ENCODE data around the gene BICD1. TPM values are rescaled to one million over a fixed set of nuclear protein-coding genes. Genes with fewer than 3 reads are reported as not detected.

Gene BICD1
- total and polyA plus RNA-seq, 4 donors, result 6.1 to 22.9 (median 12.8) TPM

DNA sequence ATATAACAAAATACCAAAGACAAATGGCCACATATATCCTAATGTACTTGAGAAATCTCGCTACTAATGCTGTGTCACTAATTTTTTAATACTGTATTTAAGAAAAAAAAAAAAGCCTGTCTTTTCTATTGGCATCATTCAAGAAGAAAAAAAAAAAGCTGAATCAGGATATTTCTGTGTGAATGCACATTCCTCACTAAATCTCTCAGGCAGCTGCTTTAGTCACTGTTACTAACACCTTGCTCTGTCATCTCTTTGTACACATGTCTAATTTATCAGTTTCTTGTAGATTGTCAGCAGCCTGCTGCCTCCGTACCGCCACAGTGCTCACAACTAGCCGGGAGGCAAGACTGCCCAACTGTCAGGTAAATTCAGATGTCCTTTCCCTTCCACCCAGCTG is 260.7 kb downstream of the BICD1 start:
- Histone ChIP-seq H3K9me3 (ENCODE audit: control insufficient read depth in 4 of 4, insufficient read depth in 3 of 4, low read length in 3 of 4) (no peaks in the 10 kb centered on the region), H3K27me3 (ENCODE audit: control insufficient read depth in 3 of 3, insufficient read depth in 3 of 3, low read length in 2 of 3) (no peaks in the 10 kb centered on the region), H3K4me1 (ENCODE audit: control insufficient read depth in 5 of 5, insufficient read depth in 5 of 5, low read length in 5 of 5) (no peaks in the 10 kb centered on the region), H3K36me3 (ENCODE audit: control insufficient read depth in 4 of 4, insufficient read depth in 4 of 4, low read length in 4 of 4) (no peaks in the 10 kb centered on the region), H3K4me3 (no peak overlapping the region), H3K9ac (ENCODE audit: insufficient read depth in 1 of 2, low read length in 2 of 2) (no peak overlapping the region), H3K27ac (ENCODE audit: low read depth in 1 of 2, low read length in 1 of 2) (no peak overlapping the region)
- ATAC-seq (ENCODE audit: insufficient read depth, low FRiP score) (no peak), DNase-seq (no peak)
- 88 to 90% methylated on average over 4 of the region's 4 CpGs for WGBS, 2 donors
- TF ChIP-seq, protein P1, sequence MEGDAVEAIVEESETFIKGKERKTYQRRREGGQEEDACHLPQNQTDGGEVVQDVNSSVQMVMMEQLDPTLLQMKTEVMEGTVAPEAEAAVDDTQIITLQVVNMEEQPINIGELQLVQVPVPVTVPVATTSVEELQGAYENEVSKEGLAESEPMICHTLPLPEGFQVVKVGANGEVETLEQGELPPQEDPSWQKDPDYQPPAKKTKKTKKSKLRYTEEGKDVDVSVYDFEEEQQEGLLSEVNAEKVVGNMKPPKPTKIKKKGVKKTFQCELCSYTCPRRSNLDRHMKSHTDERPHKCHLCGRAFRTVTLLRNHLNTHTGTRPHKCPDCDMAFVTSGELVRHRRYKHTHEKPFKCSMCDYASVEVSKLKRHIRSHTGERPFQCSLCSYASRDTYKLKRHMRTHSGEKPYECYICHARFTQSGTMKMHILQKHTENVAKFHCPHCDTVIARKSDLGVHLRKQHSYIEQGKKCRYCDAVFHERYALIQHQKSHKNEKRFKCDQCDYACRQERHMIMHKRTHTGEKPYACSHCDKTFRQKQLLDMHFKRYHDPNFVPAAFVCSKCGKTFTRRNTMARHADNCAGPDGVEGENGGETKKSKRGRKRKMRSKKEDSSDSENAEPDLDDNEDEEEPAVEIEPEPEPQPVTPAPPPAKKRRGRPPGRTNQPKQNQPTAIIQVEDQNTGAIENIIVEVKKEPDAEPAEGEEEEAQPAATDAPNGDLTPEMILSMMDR (IDR thresholded peaks at IDR 0.05; ENCODE audit: control extremely low read depth, extremely low read depth), result no peak

DNA sequence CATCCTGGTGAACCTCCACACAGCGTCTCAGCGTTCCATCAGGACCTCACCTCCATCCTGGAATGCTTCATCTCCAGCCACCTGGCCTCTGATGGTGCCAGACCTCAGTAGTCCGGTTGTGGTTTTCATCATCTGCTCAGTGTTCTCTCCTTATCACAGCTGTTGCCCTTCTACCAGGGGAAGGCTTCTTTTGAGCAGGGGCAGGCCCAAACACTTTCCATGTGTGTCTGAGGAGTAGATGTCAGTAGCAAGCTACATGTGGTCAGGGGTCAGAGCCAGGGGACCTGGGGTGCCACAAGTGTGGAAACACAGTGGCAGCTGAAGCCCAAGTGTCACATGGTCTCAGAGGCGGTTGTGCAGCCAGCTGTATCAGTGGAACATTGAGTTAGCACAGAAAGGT is 262.6 kb downstream of the BICD1 start:
- 50 to 72% methylated on average over 4 of the region's 4 CpGs for WGBS, 2 donors
- Histone ChIP-seq H3K4me1 (ENCODE audit: control insufficient read depth in 5 of 5, insufficient read depth in 5 of 5, low read length in 5 of 5) (no peaks in the 10 kb centered on the region), H3K27me3 (ENCODE audit: control insufficient read depth in 3 of 3, insufficient read depth in 3 of 3, low read length in 2 of 3) (no peaks in the 10 kb centered on the region), H3K9me3 (ENCODE audit: control insufficient read depth in 4 of 4, insufficient read depth in 3 of 4, low read length in 3 of 4) (no peaks in the 10 kb centered on the region), H3K27ac (ENCODE audit: low read depth in 1 of 2, low read length in 1 of 2) (no peak overlapping the region), H3K36me3 (ENCODE audit: control insufficient read depth in 4 of 4, insufficient read depth in 4 of 4, low read length in 4 of 4) (no peaks in the 10 kb centered on the region), H3K4me3 (no peak overlapping the region), H3K9ac (ENCODE audit: insufficient read depth in 1 of 2, low read length in 2 of 2) (no peak overlapping the region)
- DNase-seq, result no peak
- no peak for ATAC-seq (ENCODE audit: insufficient read depth, low FRiP score)
- TF ChIP-seq, protein P1 (IDR thresholded peaks at IDR 0.05; ENCODE audit: control extremely low read depth, extremely low read depth), result no peak

DNA sequence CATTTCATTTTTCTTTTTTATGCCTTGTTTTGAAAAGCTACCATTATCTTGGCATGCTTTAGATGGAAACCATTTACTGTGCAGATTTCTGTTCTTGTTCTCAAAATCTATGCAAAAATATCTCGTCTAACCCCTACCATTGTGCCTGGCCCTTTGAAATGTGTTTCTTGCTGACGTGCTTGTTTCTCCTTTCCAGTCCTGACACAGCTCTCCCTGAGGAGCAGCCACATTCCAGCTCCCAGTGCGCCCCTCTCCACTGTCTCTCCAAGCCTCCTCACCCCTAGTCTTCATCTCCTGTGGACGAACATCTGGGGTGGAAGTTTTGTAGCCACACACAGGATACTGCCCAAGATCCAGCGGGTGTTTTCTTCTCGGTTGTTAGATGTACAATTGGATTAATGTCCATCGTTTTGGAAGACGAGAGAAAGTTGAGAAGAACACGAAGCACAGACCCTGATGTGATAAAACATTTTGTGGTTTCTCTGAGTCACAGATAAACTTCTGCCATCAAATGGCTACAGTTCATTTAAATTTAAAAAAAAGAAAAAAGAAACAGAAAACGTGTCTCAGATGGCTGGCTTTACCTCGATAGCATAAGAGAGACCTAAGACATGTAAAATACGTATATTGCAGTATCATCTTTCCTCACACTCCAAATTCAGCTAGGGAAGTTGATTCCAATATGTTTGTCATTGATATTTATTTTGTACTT is 270.9 kb downstream of the BICD1 start:
- 81 to 87% methylated on average over 12 of the region's 12 CpGs for WGBS, 2 donors
- no peak overlapping the region for H3K4me3 ChIP-seq
- no peak overlapping the region for H3K27ac ChIP-seq (ENCODE audit: low read depth in 1 of 2, low read length in 1 of 2)
- H3K9me3 ChIP-seq (ENCODE audit: control insufficient read depth in 4 of 4, insufficient read depth in 3 of 4, low read length in 3 of 4), result no peaks in the 10 kb centered on the region
- ATAC-seq (ENCODE audit: insufficient read depth, low FRiP score) (no peak), DNase-seq (no peak)
- TF ChIP-seq, protein P1 (IDR thresholded peaks at IDR 0.05; ENCODE audit: control extremely low read depth, extremely low read depth), result no peak
- H3K9ac ChIP-seq (ENCODE audit: insufficient read depth in 1 of 2, low read length in 2 of 2), result no peak overlapping the region
- H3K36me3 ChIP-seq (ENCODE audit: control insufficient read depth in 4 of 4, insufficient read depth in 4 of 4, low read length in 4 of 4), result no peaks in the 10 kb centered on the region
- H3K4me1 ChIP-seq (ENCODE audit: control insufficient read depth in 5 of 5, insufficient read depth in 5 of 5, low read length in 5 of 5), result no peaks in the 10 kb centered on the region
- H3K27me3 ChIP-seq (ENCODE audit: control insufficient read depth in 3 of 3, insufficient read depth in 3 of 3, low read length in 2 of 3), result no peaks in the 10 kb centered on the region

DNA sequence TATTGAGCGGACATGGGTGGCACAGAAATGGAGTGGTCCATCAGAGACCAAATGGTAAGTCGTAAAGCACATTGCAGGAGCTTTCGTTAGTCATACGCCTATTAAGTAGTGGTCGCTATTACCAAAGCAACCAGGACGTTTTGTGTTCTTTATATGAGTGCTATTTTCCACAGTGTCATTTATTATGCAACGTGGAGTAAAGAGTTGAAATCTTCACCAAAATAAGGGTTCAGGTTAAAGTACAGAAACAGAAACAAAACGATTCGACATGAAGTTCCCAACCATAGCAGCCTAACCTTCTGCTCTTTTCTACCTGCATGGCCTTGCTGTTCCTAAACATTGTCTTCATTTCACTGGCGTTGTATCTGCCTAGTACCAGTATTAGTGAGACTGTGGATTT is 272.6 kb downstream of the BICD1 start:
- no peaks in the 10 kb centered on the region for H3K9me3 ChIP-seq (ENCODE audit: control insufficient read depth in 4 of 4, insufficient read depth in 3 of 4, low read length in 3 of 4)
- WGBS, 2 donors, result 90 to 91% methylated on average over 10 of the region's 10 CpGs
- no peaks in the 10 kb centered on the region for H3K36me3 ChIP-seq (ENCODE audit: control insufficient read depth in 4 of 4, insufficient read depth in 4 of 4, low read length in 4 of 4)
- H3K4me1 ChIP-seq (ENCODE audit: control insufficient read depth in 5 of 5, insufficient read depth in 5 of 5, low read length in 5 of 5), result peaks cover 0 to 3% (median 0%) of the 10 kb centered on the region in 5 donors
- DNase-seq (no peak), ATAC-seq (ENCODE audit: insufficient read depth, low FRiP score) (no peak)
- H3K9ac ChIP-seq (ENCODE audit: insufficient read depth in 1 of 2, low read length in 2 of 2), result no peak overlapping the region
- TF ChIP-seq, protein P1 (IDR thresholded peaks at IDR 0.05; ENCODE audit: control extremely low read depth, extremely low read depth), result no peak
- no peak overlapping the region for H3K27ac ChIP-seq (ENCODE audit: low read depth in 1 of 2, low read length in 1 of 2)
- no peak overlapping the region for H3K4me3 ChIP-seq
- H3K27me3 ChIP-seq (ENCODE audit: control insufficient read depth in 3 of 3, insufficient read depth in 3 of 3, low read length in 2 of 3), result no peaks in the 10 kb centered on the region

Data from lung (tissue), 12 donors.